HG02571 (cell line): ENCODE measurements around the gene HOXA2.

Experiments used
- ATAC-seq: cut with Tn5 transposase; IDR thresholded peaks from one replicate; pipeline ENCODE4 v1.9.1; 2021; ENCODE audit warnings: mild to moderate bottlenecking, moderate library complexity; ENCODE audit not compliant: unreplicated experiment

Gene HOXA2

DNA sequence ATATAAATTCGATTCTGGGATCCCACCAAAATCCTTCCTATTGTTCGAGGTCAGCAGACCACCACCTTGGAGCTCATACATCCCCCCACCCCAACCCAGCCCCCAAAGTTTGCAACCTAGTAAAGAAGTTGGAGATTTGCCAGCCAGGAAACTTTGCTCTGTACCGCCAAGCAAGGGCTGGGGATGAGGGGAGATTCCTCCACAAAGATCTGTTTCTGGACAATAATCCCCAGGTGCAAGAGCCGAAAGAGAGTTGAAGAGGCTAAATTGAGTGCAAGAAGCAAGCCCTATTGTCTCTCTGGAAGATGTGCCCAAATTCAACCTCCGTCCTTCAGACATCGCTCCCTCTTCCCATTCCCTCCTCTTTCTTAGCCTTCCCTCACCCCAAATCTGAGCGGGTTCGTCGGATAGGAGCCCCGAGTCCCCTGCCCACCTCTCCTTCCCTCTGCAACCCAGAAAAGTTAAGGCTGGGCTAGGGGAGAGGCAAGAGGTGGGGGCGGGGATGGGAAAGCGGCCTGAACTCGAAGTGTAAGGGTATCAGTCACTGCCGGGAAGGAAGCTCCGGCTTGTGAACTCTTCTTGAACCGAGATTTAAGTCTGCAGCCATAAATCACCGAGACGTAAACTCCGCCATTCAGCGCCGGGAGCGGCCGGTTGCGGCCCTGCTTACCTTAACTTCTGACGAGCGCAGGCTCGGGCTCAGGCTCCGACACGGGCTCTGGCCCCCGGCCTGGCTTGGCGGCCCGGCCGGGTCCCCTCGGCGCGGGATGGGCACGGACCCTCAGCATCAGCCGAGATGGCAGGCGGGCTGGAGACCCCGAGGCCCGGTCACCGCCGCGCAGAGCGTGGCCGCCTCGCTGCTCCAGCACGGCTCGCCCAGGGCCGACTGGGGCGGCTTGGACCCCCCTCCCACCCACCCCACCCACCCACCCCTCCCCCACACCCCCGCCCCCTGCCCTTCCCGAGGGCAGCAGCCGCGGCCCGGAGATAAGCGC lies 10.8 kb upstream of the HOXA2 start:
- no peak for ATAC-seq

DNA sequence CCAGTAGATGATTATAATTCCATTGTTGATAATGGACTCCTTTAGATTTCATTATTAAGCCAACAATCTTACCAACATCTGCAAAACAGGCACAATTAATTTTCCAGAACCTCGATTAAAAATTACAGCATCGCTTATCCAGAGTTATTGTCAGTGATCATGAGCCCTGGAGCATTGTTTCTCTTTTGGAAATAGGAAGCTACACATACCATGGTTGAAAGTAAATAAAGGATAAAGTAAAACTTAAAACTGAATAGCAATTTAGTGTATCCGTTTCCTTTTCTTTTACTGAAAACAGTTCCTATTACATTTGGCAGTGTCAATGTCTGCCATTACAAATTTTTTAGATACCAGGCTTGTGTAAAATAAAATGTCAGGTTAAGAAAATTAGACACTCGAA lies 9.9 kb upstream of the HOXA2 start:
- no peak for ATAC-seq

DNA sequence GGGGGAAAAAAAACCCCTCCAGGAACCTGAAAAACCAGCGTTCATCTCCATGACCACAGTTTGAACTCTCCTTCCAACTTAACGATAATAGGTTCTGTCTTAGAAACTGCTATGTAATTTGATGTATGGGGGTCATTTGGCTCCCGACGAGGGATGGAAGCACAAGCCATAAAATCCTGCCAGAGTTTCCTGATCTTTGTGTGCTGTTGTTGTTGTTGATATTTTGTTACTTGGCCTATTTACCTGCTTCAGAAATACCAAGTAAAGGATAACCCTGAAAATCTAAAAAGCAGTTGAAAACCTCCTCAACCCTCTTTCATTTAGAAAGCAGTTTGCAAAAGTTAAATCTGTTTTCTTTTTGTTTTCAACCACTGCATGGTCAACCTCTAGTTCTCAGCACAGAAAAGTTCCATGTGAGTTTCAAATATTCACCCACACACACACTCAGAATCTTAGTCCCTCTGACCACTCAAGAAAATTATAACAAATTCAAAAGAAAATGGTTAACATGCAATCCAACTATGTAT lies 9.3 kb upstream of the HOXA2 start:
- ATAC-seq: no peak

DNA sequence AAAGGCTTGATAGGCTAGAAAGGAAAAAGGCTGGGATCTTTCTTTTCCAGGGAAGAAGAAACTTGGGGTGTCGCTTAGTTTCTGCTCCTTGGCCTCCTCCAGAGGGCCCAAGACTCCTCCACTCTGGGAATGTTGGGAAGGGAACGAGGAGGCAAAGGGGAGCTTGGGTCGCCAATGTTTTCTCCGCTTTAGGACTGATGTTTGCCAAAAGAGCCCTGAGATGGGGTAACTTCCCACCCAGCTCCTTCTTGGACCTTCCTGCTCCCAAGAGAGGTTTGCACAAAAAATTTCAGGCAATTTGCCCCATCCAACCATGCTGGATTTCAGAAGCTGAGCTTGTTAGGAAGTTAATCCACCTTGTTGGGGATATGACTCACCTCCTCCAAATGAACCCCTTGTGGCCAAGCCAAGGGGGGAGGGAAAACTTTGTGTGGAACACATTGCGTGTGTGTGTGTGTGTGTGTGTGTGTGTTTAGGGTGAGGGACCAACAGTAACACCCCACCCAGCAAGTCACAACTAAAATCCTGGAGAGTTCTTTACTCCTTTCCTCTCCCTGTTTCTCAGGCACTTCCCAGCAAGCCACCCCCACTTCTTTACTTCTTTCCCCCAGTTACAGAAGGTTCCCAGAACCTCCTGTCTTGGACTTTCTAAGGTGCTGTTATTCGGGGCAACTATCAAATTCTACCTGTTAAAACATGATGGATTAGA lies 8.7 kb upstream of the HOXA2 start:
- no peak for ATAC-seq

DNA sequence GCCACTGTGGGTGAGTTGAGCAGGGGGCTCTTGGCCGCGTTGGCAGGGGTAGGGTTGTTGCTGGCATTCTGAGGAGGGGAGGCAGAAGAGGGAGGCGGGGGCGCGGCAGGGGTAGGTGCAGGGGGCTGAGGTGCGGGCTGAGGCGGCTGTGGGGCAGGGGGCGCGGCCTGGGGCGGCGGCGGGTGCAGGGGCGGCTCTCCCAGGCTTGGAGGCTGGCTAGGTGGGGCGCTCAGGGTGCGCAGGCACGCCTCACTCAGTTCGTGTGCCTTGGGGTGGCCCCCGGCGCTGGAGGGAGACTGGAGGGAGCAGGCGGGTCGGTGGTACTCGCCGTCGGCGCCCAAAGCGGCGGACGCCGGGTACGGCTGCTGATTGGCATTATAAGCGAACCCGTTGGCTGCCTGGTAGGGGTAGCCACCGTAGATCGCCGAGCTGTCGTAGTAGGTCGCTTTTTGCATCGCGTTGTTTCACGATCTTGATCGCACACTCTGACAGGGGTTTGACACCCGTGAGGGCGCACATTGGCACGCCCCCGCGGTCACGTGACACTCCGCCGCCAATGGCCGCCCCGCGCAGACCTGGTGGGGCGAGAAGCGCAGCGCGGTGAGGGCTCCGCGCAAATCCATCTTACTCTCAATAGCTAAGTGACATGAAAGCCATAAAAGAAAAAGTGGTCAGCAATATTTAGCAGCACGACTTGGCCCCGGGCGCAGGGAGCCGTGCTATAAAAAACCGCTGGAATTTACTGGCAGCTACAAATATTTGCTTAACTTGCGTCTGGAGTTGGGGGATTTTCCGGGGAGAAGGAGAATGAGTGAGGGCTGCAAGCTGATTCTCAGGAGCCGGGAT lies 7.9 kb upstream of the HOXA2 start:
- no peak for ATAC-seq

DNA sequence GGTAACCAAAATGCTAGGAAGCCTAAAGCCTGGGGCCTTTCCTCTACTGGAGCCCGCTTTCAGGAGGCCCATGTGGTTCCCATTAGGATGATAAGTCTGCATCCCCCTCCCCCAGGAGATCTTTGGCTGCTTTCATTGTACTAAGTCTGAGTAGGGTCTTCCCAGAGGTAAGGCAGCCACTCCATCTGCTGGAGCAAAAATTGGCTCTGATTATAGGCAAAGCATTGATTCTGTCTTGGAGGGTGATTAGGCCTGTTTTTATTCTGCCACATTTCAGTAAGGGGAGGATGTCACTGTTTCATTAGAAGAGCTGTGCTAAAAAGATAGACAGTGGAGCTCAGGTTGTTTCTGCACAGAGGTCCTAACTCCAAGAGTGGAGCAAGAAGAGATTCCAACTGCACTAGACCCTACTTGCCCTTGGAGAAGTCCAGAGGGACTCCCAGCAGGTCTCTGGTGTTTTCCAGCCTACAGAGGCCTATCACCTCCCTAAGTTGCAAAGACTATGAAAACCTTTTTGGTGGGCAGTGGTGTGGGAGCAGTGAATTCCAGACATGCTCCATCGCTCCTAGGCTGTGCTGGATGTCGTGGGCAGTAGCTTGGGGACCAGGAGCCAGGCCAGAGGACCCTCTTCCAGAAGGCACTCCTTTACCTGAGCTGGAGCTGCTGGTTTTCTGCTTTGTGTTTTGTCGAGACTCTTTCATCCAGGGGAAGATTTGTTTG lies 7.1 kb upstream of the HOXA2 start:
- no peak for ATAC-seq

DNA sequence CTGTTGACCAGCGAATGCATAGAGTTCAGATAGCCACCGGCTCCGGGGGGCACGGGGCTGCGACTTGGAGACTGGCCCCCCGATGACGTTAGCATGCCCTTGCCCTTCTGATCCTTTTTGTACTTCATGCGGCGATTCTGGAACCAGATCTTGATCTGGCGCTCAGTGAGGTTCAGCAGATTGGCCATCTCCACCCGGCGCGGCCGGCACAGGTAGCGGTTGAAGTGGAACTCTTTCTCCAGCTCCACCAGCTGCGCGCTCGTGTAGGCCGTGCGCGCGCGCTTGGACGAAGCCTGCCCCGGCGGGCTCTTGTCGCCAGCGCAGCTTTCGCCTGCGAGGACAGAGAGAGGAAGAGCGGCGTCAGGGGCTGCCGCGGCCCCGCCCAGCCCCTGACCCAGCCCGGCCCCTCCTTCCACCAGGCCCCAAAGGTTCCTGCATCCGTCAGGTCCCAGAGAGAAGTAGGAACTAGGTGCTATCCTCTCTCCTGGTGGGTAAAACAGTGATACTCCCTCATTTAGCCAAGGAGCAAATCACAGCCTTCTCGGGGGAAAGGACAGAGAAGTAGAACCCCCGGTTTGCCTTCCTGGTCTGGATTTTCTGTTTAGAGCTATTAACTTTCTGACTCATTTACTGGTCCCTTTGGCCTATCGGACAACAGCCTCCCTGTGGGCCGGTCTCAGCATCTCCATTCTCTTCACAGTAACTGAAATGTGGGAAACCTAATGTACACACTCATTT lies 6.1 kb upstream of the HOXA2 start:
- ATAC-seq: no peak

DNA sequence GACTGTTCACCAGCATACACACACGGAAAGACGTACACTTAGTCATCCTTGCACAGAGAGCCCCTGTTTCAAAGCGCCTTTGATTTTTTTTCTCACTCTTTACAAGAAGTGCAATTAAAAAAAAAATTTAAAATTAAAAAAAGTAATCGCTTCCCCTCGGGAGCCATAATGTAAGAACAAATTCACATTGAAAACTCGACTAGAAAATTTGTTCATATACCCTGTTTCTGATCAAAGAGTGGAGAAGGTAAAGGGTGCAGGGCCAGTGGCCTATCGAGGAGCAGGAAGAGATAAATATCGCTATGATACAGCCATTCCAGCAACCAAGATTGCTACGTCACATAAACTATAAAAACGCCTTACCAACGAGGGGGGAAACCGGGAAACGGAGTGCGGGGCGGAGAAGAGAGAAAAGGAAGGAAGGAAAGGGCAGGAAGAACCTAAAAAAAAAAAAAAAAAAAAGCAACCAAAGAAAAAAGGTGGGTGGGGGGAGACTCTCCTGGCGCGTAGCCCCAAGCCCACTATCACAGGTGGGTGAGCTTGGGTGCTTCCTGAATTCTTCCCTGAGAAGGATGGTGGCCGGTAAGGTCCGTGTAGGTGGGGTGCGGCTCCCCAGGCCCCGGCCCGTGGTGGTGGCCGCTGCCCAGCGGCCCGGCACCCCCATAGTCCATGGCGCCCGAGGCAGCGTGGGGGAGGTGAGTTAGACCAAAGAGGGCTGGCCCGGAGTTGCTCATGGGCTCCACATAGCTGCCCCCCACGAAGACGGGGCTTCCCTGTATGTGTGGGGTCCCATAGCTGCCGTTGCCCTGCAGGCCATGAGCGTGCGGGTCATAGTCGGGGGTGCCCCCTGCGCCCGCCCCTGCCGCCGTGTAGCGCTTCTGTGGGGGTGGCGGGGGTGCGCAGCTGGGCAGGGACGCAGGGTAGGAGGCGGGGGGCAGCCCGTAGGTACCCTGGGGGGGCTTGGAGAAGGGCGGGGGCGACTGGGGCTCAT lies 5.2 kb upstream of the HOXA2 start:
- no peak for ATAC-seq

DNA sequence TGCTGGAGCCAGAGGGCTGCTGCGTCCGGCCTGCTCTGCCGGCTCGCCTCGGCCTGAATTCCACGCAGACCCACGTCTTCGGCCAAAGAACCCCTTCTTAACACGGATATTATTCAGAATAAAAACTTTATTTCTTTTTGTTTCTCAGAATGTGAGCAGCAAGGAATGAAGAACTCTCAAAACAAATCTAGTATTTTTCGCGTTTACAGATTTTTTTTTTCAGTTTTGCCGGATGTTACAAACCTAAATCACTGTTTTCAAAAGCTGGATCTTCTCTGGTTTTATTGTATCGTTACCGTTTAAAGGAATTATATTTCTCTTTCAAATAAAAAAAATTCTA lies 4.4 kb upstream of the HOXA2 start:
- ATAC-seq: no peak

DNA sequence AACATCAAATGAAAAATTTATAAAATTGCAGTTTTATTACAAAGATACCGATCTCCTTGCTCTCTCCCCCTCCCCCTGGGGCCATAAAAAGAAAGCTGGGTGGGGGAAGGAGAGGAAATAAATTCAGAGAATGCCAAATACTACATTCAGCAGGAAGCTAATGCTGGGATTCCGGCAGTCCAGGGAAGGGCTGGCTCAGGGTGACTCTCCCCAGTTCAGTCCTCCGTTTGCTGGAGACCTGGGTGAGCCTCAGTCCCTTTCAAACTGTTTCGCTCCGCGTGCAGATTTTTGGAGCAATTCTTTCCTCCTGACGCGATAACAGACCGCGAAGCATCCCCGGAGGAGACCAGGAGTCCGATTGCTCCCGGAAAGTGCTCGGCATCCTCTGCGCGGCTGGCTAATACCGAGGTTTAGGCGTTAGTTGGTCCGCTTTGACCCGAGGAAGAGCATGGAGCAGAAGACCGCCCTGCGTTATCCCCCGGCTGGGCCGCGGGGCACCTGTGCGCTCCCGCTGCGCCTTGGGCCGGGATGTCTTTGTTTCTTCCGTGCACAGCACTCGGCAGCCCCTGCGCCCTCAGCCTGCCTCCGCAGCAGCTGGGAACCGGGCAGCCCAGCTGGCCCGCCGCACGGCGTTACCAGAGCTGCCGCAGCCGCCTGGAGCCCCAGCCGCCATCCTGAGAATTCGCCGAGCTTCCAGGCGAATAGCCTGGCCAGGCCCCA lies 3.9 kb upstream of the HOXA2 start:
- no peak for ATAC-seq

DNA sequence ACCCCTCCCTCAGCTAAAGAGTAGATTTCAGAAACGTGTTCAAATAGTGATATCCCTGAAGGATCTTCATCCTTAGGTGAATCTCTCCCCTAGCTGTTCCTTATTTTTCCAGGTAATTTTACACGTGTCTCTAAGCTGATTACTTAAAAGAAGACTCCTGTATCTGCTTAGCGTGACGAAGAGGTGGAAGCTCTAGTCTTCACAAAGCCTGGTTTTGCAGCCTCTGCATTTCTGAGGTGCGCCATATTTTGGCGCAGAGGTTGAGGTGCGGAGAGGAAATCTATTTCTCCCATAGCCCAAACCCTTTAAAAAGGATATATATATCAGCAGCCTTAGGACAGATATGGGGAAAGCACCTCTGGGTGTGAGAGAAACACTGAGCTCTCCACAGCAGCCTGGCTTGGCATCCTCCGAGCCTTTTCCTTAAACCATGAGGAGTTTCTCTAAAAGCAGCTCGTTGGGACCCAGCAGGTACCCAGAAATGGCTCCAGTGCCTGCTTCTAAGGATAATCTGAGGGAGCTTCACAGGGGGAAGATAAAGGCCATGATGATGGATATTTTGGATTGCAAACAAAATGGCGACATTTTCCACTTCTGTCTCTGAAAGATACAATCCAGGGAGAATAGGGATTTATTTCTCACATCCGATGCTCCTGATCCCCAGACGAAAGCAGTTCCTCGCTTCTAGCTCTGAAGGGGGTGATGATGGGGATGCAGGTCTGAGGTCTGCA lies 3.0 kb upstream of the HOXA2 start:
- no peak for ATAC-seq

DNA sequence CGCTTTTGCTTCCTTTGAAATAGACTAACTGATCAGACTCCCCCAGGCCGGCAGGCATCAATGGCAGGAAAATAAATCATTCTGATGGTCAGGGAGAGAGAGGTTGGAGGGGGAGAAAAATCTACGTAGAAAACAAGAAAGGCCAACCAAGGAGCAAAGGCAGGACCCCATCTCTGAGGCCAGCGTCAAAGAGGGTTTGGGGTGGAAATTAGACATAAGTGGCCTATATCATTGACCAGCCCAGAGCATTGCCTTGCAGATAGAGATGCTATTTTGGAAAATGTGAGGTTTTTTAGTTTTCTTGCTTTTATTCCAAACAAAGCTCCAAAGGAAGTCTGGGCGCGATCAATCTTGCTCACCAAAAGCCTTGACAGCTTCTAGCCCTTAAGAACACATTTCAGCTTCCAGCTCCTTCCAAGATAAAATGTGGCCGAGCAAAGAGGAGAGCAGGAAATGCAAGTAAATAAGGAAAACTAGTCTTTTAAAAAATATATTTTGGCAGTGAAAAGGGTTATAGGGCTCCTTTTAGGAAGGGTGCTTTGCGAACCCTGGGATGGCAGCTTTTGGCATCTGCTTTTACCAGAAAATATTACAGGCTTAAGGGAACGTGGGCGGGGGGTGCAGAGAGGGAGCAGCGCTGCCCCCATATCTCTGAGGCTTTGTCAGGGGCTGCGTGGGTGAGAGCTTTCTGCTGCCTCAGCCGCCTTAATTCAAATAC lies 2.0 kb upstream of the HOXA2 start:
- no peak for ATAC-seq

DNA sequence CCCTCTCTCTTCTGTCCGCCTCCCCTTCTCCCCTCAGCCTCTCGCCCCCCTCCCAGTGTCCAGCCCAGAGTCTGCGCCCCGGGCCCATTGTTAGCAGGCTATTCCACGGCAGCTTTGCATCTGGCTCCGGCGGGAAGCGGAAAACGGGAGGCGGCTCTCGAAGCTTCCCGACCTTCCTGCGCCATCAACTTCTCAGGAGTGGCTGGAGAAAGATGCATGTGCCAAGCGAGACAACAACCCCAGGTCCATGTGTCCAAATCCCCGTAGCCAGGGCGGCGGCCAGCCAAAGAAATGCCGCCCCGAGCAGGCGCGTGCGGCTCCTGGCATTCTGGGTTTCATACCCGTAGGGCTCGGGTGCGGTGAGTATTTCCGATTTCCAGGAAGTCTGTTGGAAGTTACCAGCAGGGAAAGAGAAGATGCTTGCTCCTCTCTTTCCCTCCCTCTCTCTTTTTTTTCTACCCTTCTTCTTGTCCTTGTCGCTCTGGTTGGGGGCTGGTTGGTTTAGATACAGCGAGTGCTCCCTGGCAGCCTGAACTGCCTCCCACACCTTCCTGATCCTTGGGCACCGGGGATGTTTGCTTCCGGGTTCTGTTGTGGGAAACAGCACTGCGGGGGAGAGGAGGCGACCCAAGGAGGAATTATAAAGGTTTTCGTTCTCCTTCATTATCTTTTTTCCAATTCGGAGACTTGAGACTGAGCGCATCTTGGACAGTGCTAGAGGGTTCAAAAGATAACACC lies 1.2 kb upstream of the HOXA2 start:
- ATAC-seq: no peak

DNA sequence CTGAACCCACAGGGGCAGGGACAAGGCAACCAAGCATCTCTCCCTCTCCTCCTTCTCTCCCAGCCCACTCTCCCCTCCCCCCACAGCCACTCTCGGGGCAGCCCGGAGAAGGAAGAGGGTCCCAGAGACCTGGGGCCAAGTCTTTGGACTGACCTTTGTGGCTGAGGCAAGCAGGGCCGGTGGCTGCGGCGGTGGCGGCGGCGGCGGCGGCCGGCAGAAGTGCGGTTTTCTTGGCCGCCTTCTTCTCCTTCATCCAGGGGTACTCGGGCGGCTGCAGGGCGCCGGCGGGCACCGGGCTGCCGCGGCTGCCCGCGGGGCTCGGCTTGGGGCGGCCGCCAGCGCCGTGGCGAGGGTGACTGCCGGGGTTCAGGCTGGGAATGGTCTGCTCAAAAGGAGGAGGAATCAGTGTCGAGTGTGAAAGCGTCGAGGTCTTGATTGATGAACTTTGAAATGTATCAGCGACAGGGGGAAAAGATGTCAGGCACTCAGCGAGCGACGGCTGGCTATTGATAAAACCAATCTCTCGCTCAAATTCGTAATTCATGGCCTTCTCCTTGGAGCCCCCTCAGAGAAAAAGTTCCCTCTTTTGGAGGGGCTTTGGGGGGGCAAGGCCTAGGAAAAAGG lies 414 bp downstream of the HOXA2 start:
- ATAC-seq: no peak

DNA sequence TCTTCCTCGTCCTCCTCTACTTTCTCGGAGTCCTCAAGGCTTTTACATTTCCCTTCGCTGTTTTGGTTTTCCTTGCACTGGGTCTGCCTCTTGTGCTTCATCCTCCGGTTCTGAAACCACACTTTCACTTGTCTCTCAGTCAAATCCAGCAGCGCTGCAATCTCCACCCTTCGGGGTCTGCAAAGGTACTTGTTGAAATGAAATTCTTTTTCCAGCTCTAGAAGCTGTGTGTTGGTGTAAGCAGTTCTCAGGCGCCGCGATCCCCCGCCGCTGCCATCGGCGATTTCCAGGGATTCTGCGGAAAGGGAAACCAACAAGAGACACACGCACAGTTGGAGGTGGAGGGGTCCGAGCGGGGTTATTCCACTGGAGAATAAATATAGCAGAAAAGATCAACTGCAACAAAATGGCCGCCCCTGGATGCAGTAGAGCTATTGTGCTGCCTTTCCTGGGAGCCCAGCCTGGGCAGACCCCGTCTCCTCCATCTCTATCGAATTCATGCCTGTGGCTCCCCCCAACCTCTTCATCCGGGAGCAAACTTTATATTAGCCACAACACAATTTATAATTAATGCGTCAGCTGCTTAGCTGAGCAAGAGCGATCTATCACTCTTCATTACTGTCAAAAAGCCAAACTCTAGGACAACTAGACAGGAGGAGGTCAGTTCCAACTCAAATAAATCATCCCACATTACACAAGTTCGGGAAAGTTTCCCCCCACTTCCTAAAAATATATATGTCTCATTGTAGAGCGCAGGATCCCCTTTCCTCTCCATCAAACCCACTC lies 1.1 kb downstream of the HOXA2 start:
- ATAC-seq: no peak
